Hepatocyte (in vitro differentiated cells): ENCODE results near the gene KLRK1.

Source experiments
- CTCF ChIP-seq: fragments of 200-600 bp; sonication (generic); IDR thresholded peaks from 2 replicates; pipeline ENCODE4 v1.5.1; 2016; ENCODE audit warnings: antibody characterized with exemption, mild to moderate bottlenecking; ENCODE audit not compliant: poor library complexity
- EZH2phosphoT487 ChIP-seq: fragments of 200-600 bp; sonication (generic); IDR thresholded peaks from one replicate; pipeline ENCODE4 v1.6.1; 2018; ENCODE audit warnings: antibody characterized with exemption, mild to moderate bottlenecking, low read depth, moderate library complexity; ENCODE audit not compliant: unreplicated experiment, severe bottlenecking

- TF ChIP-seq EZH2phosphoT487 (no peak), CTCF (no peak)
These were observed 24.0 kb downstream of the KLRK1 start for GRCh38 chr12:10365696-10366405.
